ENCODE results near the gene ENOPH1. TPM values are rescaled to one million over a fixed set of nuclear protein-coding genes. Genes with fewer than 3 reads are reported as not detected.

The ENOPH1 gene
- total and polyA plus RNA-seq, 9 of the 15 experiments (the other 6 are each of a cell fraction or from before 2014, with no cell fraction given): 29.8 to 71.4 (median 48.9) TPM

GRCh38 chr4:82428526-82428968 is 1.8 kb upstream of the ENOPH1 start (continued):
- TF ChIP-seq KLF13 (tag; IDR thresholded peaks at IDR 0.05; ENCODE audit: borderline replicate concordance, low read depth) (peak; percentile 42; the same call in 1 of the 2 replicates), SAP30 (IDR thresholded peaks at IDR 0.05; ENCODE audit: borderline replicate concordance, insufficient read depth, low read depth, low read length, poor library complexity, severe bottlenecking) (peak; percentile 31), HBP1 (CRISPR knock-in tag; IDR thresholded peaks at IDR 0.05) (peak; percentile 36; the same call in 1 of the 2 replicates), MEIS2 (IDR thresholded peaks at IDR 0.05; ENCODE audit: partially characterized antibody) (peak; percentile 75), MXD1 (CRISPR knock-in tag; IDR thresholded peaks at IDR 0.05; ENCODE audit: borderline replicate concordance, poor library complexity, severe bottlenecking) (peak; percentile 62), CHD1 (IDR thresholded peaks at IDR 0.05; ENCODE audit: low read length) (peak; percentile 63), ZZZ3 (IDR thresholded peaks at IDR 0.05) (no peak), MXI1 (IDR thresholded peaks at IDR 0.05; ENCODE audit: low read depth, low read length) (peak; percentile 75; the same call in 1 of the 2 replicates), HDAC1 (IDR thresholded peaks at IDR 0.05) (peak in 1 of 2 experiments; percentile 91; a peak in 2 of 4 replicates), ZNF217 (CRISPR knock-in tag; IDR thresholded peaks at IDR 0.05) (no peak), SIN3A (IDR thresholded peaks at IDR 0.05; ENCODE audit: borderline replicate concordance in 2 of 2, control insufficient read depth in 1 of 2, low read depth in 2 of 2, low read length in 2 of 2) (peak; percentile 71 to 93; a peak in 2 of 4 replicates)
- TF ChIP-seq, protein P1, sequence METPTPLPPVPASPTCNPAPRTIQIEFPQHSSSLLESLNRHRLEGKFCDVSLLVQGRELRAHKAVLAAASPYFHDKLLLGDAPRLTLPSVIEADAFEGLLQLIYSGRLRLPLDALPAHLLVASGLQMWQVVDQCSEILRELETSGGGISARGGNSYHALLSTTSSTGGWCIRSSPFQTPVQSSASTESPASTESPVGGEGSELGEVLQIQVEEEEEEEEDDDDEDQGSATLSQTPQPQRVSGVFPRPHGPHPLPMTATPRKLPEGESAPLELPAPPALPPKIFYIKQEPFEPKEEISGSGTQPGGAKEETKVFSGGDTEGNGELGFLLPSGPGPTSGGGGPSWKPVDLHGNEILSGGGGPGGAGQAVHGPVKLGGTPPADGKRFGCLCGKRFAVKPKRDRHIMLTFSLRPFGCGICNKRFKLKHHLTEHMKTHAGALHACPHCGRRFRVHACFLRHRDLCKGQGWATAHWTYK (CRISPR knock-in tag; IDR thresholded peaks at IDR 0.05): 0 out of 2 replicates have a peak, but pooled peaks have one; percentile 61
- TF ChIP-seq, protein P2, sequence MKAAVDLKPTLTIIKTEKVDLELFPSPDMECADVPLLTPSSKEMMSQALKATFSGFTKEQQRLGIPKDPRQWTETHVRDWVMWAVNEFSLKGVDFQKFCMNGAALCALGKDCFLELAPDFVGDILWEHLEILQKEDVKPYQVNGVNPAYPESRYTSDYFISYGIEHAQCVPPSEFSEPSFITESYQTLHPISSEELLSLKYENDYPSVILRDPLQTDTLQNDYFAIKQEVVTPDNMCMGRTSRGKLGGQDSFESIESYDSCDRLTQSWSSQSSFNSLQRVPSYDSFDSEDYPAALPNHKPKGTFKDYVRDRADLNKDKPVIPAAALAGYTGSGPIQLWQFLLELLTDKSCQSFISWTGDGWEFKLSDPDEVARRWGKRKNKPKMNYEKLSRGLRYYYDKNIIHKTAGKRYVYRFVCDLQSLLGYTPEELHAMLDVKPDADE (conservative IDR thresholded peaks at IDR 0.05; ENCODE audit: control insufficient read depth, low read depth, low read length): peak; percentile 68; the same call in 1 of the 2 replicates
- TF ChIP-seq, protein P3, sequence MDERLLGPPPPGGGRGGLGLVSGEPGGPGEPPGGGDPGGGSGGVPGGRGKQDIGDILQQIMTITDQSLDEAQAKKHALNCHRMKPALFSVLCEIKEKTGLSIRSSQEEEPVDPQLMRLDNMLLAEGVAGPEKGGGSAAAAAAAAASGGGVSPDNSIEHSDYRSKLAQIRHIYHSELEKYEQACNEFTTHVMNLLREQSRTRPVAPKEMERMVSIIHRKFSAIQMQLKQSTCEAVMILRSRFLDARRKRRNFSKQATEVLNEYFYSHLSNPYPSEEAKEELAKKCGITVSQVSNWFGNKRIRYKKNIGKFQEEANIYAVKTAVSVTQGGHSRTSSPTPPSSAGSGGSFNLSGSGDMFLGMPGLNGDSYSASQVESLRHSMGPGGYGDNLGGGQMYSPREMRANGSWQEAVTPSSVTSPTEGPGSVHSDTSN (CRISPR knock-in tag; IDR thresholded peaks at IDR 0.05; ENCODE audit: low read depth): no peak
- TF ChIP-seq, protein P3 (tag; conservative IDR thresholded peaks at IDR 0.05; ENCODE audit: low read depth): peak; percentile 71
